ENCODE measurements around the gene KLKB1. TPM values are rescaled to one million over a fixed set of nuclear protein-coding genes. Genes with fewer than 3 reads are reported as not detected.

Gene KLKB1
- total RNA-seq, 1 donor from 2014 or later = 1.4 TPM

DNA sequence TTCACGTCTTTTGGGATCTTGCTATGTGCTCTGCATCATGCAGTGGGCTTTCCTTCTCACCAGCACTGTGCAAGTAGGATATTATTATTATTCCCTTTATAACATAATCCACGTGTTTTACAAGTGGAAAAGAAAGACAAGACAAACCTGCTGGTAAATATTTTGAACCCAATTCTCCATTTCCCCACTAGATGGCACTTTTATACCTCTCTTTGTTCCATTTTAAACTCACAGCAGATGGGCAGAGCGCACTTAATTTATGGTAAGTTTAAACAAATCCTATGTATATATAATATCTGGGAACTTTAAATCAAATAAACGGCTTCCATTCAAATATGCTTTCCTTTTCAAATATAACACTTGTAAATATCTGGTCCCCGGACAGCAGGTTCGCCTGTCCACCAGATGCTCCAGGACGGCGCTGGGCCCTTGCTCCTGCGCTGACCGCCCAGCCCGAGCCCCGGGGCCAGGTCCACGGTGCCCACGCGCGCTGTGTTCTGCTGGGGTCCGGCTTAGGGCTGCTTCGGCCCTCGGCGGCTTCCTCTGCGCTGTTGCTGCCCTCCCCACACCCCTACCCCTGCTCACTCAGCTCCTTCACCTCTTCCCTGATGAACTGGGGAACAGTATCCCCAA lies 69.8 kb downstream of the KLKB1 start:
- ATAC-seq (no peak), DNase-seq (ENCODE audit: missing footprints) (no peak)
- intact Hi-C loops (cut with DNase I) = loop anchor here (2.0 kb wide), 1 partner anchor 290 kb away; no protein-coding TSS in a partner anchor

DNA sequence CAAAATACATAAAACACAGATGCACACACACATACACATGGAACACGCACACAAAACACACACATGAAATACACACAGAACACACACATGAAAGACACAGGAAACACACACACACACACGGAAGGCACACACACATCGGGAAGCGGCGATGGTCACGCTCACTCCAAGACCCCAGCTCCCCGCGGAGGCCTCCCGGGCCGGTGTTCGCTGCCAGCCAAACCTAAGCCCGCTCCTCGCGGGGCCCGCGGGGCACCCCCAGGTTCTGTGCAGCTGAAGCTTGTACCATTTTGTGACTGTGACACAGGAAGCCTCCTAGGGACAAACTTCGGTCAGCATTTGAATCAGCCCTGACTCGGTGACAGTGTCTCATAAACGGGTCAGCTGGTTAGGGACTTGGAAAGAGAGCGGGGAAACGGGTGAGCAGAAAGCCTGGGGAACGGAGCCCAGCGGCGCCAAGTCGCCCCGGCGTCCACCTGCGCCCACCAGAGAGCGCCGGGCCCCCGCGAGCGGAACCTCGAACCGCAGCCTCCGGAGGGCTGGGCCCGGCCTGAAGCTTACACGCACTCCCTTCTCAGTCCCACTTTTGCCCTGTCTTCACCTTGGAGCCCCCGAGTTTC lies 70.8 kb downstream of the KLKB1 start:
- intact Hi-C loops (cut with DNase I) = no loop called here
- no peak for DNase-seq (ENCODE audit: missing footprints)
- no peak for ATAC-seq

- intact Hi-C loops (cut with DNase I) = no loop called here
- DNase-seq (ENCODE audit: missing footprints) (no peak), ATAC-seq (no peak)
Measured at GRCh38 chr4:186299291-186299690, 72.0 kb downstream of the KLKB1 start.

- intact Hi-C loops (cut with DNase I) = loop anchor here (10.0 kb wide), 1 partner anchor 704 kb away; no protein-coding TSS in a partner anchor
- DNase-seq (ENCODE audit: missing footprints) (no peak), ATAC-seq (no peak)
Measured at GRCh38 chr4:186300659-186301390, 73.5 kb downstream of the KLKB1 start.

DNA sequence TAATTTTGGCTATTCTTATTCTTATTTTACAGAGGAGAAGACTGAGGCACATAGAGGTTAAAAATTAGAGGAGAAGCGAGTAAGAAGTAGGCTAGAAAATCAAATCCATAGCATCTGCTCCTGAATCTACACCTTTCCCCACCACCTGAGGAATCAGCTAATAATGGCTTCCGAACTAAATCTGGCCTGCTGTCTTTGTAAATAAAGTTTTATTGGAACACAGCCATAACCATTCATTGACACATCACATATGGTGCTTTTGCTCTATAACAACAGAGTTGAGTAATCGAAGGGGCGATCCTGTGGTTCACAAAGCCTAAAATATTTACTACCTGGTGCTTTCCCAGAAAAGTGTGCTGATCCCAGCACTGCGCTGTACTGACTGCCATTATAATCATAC lies 76.9 kb downstream of the KLKB1 start:
- intact Hi-C loops (cut with DNase I) = loop anchor here (10.0 kb wide), 1 partner anchor 701 kb away; no protein-coding TSS in a partner anchor
- ATAC-seq = no peak
- DNase-seq (ENCODE audit: missing footprints) = no peak

DNA sequence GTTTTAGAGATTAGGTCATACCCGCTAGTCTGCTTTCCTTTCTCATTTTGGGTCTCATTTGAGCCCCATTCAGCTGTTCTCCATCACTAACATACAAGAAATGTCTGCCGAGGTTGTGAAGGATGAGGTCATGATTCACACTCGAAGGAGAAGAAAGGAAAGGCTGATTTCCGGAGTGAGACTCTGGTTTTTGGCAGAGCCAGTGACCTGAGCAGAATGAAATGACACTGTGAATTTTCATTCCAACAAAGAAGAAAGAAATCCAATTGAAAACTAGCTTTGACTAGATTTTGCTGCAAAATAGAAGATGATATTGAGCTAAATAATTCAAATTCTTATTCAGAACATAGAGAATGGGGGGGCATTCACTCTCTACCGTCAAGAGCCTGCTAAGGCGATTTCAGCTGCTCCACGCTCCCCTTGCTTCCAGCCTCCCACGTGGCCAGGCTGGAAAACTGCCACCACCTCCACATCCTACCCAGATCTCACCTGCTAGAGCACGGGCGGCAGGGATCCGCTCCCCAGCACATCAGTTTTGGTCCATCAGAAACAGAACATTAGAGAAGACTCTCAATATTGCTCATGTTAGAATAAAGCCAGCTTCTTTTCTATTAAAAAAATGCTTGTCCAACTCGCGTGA lies 77.7 kb downstream of the KLKB1 start:
- no peak for DNase-seq (ENCODE audit: missing footprints)
- intact Hi-C loops (cut with DNase I) = loop anchor here (10.0 kb wide), 1 partner anchor 700 kb away; no protein-coding TSS in a partner anchor
- no peak for ATAC-seq

DNA sequence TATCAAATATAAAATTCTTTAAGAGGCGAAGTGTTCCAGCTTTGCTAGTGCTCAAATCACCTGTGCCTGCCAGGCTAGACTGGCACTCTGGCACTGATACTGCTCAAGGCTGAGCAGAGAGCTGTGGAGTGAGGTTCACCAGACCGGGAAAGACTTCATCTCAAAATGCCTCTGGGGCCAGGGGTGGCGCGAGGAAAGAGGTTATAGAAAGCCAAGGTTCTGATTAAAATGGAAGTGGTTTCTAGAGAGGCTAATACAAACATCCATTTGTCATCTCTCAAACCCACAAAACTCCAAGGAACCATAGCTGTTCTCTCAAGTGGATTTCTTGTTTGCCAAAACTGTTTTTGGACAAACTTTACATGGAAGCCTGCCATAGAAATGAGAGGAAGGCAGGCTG lies 80.2 kb downstream of the KLKB1 start:
- no peak for DNase-seq (ENCODE audit: missing footprints)
- peak; percentile 75 for ATAC-seq
- intact Hi-C loops (cut with DNase I) = loop anchor here (10.0 kb wide), 1 partner anchor 697 kb away; no protein-coding TSS in a partner anchor

GRCh38 chr4:186307916-186308315 lies 80.6 kb downstream of the KLKB1 start:
- ATAC-seq (peak; percentile 70), DNase-seq (ENCODE audit: missing footprints) (no peak)
- intact Hi-C loops (cut with DNase I) = loop anchor here (10.0 kb wide), 1 partner anchor 697 kb away; no protein-coding TSS in a partner anchor

Other genes starting within 250 kb of the KLKB1 start
- 5.2 TPM for gene TLR3, start 158.4 kb upstream of the KLKB1 start, total RNA-seq
- 13.9 TPM for gene FAM149A, start 122.8 kb upstream of the KLKB1 start, total RNA-seq
- gene CYP4V2, start 35.9 kb upstream of the KLKB1 start, total RNA-seq = 22.7 TPM
- not detected for gene F11, start 38.7 kb downstream of the KLKB1 start, total RNA-seq

Measured in Right ventricle myocardium inferior (tissue), 1 donor.